Hypothalamus (tissue), 51 donors: ENCODE results near the gene KLHL21.
A peak's percentile ranks its signal among the peaks of the same experiment; 100 is the strongest.

Experiments used
- DNase-seq, 51 donors: peaks; one replicate each; lab custom pipeline; 2025; lab: John Stamatoyannopoulos, UW

KLHL21 gene

DNA sequence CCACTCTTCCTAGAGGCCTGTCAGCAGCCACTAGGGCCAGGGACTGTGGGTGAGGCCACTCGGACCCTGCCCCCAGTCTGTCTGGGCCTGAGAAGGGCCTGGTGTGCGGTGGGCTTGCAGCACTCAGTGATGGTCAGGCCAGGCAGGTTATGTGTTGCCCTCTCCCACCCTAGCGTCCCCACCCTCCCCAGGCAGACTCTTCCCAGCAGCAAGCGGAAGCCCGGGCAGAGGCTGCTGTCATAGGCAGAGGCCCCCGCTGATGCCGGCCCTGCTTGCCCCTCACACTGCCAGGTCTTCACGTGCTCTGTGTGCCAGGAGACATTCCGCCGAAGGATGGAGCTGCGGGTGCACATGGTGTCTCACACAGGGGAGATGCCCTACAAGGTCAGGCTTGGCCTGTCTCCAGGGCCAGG is 16.3 kb downstream of the KLHL21 start:
- no peak for DNase-seq

DNA sequence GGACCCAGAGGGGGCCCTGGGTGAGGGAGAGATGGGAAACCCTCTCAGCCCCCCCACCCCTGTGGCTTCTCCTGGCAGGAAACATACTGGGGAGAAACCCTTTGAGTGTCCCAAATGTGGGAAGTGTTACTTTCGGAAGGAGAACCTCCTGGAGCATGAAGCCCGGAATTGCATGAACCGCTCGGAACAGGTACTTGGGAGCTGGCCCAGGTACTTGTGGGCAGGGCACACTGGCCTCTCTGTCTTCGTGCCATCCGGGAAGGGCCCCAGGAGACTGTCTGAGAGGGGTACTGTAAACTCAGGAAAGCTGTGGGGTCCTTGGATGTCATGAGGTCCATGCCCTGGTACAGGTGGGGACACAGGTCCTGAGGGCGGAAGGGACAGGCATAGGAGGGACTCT is 16.8 kb downstream of the KLHL21 start:
- no peak for DNase-seq

DNA sequence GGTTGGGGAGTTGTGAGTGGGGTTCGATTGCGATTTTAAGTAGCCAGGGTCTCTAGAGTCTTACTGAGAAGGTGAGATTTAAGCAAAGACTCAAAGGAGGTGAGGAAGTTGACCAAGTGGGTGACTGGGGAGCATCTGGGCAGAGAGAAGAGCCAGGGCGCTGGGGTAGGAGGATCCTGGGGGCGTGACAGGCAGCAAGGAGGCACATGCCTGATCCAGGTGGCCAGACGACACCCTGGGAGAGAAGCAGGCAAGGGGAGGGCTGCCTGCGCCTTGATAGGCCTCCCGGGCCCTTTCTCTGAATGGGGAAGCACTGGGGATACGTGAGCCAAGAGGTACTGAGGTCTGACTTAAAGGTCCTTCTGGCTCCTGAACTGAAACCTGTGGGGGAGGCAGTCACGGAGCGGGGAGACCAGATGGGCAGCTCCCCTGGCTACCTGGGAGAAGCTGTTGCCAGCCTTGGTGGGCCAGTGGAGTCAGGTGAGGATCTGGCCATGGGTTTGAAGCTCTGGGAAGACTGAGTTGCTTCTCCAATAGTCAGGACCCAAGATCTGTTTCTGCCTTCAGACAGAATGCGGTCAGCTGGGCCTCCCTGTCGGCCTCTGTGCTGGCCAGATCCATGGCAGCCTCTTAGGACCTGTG is 17.5 kb downstream of the KLHL21 start:
- DNase-seq: no peak

DNA sequence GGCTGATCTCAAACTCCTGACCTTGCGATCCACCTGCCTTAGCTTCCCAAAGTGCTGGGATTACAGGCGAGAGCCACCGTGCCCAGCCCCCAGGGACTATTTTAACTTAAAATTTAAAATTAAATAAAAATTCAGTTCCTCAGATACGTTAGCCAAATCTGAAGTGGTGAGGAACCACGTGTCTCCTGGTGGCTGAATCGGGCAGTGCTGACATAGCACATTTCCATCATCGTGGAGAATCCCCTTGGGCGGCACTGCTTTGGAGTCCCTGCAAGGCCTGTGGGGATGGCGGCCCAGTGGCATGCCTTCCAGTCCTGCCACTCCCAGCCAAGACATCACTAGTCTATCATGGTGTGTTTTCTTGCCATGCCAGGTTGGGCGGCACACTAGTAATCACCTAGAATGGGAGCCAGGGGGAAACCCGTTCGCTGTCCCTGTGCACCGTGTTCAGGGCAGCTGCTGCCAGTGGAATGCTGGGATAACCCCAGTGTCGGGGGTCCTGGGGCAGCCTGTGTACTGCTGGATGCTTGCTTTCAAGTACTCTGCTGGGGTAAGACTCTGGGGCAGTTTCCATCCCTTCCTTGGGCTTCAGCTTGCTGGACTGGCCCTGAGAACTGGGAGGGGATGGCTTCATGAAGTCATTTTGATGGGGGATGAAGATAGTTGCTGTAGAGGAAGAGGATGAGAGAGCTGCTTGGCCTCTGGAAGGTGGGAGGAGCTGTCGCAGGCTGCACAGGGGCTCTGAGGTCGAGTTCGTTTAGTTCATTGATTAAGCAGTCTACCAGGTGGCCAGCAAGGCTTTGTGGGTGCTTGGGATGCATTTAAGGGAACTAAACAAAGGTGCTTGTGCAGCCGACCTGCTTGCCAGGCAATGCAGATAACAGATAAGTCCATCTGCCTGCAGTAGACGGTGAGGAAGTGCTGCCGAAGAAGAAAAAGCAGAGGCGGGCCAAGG is 18.3 kb downstream of the KLHL21 start:
- DNase-seq: no peak

DNA sequence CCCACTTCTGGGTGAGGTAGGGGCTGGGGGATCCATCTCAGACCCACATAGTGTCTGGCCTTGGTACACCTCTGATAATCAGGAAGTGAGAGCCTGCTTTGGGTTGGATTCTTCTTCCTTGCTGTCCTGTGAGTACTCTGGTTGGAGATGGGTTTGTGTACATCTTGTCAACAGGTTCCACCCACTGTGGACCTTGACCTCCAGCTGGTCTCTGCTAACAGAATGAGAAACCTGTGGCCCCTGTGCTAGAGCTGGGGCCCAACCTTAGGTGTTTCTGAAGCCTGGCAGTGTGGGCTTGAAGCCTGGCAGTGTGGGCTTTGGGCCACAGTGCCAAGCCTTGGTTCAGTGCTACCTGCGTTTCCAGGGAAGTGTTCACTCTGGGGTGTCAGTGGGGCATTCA is 20.3 kb downstream of the KLHL21 start:
- DNase-seq: no peak

DNA sequence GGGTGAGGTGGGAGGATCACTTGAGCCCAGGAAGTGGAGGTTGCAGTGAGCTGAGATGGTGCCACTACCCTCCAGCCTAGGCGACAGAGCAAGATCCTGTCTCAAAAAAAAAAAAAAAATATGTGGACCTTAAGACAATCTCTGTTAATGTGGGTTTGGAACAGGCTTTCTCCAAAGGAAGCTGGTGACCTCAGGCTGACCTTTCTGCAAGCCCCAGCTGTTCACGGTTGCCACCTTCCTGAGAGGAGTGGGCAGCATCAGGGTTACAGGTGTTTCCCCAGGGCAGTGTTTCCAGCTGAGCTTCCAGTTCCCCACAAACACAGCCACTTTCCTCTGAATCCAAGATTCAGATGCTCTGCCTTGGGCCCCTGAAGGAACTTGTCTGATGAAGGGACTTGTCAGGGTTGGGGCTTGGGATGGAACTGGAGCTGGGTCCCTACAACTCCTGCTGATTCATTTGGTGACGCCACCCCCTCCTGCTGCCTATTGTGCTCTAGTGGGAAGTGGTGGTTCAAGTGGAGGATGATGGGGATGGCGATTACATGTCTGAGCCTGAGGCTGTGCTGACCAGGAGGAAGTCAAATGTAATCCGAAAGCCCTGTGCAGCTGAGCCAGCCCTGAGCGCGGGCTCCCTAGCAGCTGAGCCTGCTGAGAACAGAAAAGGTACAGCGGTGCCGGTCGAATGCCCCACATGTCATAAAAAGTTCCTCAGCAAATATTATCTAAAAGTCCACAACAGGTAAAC is 20.9 kb downstream of the KLHL21 start:
- DNase-seq: peak in 2 of 51 donors; percentile 19 to 31

DNA sequence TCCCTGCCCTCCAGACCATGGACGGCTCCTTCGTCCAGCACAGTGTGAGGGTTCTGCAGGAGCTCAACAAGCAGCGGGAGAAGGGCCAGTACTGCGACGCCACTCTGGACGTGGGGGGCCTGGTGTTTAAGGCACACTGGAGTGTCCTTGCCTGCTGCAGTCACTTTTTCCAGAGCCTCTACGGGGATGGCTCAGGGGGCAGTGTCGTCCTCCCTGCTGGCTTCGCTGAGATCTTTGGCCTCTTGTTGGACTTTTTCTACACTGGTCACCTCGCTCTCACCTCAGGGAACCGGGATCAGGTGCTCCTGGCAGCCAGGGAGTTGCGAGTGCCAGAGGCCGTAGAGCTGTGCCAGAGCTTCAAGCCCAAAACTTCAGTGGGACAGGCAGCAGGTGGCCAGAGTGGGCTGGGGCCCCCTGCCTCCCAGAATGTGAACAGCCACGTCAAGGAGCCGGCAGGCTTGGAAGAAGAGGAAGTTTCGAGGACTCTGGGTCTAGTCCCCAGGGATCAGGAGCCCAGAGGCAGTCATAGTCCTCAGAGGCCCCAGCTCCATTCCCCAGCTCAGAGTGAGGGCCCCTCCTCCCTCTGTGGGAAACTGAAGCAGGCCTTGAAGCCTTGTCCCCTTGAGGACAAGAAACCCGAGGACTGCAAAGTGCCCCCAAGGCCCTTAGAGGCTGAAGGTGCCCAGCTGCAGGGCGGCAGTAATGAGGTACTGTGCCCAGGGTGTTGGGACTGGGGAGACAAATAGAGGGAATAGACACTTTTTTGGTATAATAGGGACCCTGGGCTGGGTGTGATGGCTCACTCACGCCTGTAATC is 21.9 kb downstream of the KLHL21 start:
- no peak for DNase-seq

DNA sequence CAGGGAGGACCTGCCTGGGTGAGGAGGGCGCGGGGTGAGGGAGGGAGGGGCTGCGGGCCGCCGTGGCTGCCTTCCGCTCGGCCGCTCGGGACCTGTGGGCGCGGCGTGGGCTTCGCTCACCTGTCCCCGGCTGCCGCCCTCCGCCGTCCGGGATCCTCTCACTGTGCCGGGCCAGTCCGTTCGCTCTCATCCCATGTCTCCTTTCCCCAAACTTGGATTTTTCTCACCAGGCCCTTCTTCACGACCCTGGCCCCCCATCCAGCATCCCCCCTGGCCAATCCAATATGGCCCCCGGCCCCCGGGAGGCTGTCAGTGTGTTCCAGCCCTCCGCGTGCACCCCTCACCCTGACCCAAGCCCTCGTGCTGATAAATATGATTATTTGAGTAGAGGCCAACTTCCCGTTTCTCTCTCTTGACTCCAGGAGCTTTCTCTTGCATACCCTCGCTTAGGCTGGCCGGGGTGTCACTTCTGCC is 22.5 kb downstream of the KLHL21 start:
- DNase-seq: no peak

DNA sequence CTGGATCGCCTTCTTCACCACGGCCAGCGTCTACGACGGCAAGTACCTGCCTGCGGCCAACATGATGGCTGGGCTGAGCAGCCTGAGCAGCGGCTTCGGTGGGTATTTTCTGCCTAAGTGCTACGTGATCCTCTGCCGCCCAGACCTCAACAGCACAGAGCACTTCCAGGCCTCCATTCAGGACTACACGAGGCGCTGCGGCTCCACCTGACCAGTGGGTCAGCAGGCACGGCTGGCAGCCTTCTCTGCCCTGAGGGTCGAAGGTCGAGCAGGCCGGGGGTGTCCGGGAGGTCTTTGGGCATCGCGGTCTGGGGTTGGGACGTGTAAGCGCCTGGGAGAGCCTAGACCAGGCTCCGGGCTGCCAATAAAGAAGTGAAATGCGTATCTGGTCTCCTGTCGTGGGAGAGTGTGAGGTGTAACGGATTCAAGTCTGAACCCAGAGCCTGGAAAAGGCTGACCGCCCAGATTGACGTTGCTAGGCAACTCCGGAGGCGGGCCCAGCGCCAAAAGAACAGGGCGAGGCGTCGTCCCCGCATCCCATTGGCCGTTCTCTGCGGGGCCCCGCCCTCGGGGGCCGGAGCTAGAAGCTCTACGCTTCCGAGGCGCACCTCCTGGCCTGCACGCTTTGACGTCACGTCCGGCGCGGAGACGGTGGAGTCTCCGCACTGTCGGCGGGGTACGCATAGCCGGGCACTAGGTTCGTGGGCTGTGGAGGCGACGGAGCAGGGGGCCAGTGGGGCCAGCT is 23.1 kb downstream of the KLHL21 start, which contains the start of gene ZBTB48:
Gene ZBTB48, plus strand, starts transcription at position 621 of the 745 bp plus-strand sequence. CDS start 616 bp downstream, outside the sequence.
- peak; percentile 57 to 100 (median 98) for DNase-seq

DNA sequence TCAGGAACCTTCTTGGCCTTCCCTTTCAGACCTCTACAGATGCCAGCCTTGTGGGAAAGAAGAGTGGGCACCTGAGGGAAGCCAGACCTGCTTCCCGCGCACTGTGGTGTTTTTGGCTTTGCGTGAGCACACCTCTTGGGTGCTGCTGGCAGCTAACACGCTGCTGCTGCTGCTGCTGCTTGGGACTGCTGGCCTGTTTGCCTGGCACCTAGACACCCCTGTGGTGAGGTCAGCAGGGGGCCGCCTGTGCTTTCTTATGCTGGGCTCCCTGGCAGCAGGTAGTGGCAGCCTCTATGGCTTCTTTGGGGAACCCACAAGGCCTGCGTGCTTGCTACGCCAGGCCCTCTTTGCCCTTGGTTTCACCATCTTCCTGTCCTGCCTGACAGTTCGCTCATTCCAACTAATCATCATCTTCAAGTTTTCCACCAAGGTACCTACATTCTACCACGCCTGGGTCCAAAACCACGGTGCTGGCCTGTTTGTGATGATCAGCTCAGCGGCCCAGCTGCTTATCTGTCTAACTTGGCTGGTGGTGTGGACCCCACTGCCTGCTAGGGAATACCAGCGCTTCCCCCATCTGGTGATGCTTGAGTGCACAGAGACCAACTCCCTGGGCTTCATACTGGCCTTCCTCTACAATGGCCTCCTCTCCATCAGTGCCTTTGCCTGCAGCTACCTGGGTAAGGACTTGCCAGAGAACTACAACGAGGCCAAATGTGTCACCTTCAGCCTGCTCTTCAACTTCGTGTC is 23.9 kb downstream of the KLHL21 start:
- DNase-seq: peak in 1 of 51 donors; percentile 53

DNA sequence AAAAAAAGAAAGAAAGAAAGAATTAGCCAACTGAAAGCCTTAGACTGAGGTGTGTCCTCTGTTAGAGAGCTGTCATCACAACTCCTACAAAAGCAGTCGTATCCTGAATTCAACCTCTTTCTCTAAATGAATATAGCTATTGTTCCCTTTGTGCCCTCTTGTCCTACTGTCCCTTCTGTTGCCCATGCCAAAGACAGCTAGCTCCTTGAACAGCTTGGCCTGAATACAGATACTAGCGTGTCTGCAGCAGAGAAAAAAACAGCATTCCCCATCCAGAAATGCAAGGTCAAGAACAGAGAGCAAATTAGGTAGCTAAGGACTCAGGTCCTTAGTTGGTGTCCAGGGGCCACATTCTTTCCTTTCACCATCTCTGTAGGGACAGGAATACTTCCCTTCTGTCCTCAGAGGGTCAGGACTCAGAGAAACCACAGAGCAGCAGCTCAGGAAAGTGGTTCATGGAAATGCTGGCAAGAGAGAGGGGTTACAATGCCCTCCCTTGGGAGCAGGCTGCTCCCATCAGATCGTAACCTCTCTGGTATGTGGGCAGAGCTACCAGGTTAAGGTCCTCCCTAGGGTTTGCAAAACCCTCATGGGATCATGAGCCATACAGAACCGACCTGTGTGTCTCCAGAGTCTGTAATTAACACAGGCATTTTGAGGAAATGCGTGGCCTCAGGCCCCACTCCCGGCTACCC is 24.7 kb downstream of the KLHL21 start:
- DNase-seq: peak in 4 of 51 donors; percentile 11 to 44 (median 24)

DNA sequence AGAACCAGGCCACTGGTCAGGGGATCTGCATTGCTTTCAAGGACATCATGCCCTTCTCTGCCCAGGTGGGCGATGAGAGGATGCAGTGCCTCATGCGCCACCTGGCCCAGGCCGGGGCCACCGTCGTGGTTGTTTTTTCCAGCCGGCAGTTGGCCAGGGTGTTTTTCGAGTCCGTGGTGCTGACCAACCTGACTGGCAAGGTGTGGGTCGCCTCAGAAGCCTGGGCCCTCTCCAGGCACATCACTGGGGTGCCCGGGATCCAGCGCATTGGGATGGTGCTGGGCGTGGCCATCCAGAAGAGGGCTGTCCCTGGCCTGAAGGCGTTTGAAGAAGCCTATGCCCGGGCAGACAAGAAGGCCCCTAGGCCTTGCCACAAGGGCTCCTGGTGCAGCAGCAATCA is 27.9 kb downstream of the KLHL21 start:
- no peak for DNase-seq

DNA sequence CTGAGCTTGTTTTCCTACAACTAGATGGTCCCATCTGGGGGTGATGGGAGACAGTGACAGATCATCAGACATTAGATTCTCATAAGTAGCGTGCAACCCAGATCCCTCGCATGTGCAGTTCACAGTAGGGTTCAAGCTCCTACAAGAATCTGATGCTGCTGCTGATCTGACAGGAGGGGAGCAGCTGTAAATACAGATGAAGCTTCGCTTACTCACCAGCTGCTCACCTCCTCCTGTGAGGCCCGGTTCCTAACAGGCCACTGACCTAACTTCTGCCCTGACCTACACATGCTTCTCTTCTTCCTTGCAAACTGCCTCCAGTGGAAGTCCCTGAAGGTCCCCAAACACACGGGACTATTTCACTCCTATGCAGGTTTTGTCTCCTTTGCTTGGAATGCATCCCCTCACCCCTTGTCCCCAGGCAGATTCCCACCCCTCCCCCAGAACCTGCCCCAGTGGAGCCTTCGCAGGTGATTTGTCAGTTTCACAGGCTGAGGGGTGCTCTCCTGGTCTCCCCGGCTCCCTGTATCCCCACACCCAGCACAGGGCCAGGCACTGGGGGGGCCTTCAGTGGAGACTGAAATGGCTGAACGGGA is 28.5 kb downstream of the KLHL21 start:
- no peak for DNase-seq

DNA sequence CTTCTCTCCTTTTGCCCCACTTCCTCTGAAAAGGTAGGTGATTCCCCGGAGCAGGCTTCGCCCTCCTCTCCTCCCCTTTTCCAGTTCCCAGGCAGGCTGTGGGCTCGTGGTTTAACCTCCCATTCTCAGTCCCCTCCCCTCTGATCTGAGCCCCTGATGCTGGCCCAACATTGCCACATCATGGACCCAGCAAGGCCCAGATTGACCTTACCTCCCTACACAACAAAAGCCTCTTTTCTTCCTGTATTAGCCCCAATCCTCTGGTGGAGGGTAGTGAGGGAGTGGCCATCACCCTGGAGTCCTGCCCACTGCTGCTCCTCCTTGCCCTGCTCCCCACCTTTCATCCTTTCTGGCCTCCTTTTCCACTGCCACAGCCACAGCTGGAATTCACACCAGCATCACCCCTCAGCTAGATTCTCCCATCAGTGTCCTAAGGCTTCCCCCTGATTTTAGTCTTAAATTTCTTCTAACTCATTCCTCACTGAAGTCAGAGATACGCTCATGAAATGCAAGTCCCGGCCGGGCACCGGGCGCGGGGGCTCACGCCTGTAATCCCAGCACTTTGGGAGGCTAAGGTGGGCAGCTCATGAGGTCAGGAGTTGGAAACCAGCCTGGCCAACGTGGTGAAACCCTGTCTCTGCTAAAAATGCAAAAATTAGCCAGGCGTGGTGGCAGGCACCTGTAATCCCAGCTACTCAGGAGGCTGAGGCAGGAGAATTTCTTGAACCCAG is 29.9 kb downstream of the KLHL21 start:
- DNase-seq: no peak

DNA sequence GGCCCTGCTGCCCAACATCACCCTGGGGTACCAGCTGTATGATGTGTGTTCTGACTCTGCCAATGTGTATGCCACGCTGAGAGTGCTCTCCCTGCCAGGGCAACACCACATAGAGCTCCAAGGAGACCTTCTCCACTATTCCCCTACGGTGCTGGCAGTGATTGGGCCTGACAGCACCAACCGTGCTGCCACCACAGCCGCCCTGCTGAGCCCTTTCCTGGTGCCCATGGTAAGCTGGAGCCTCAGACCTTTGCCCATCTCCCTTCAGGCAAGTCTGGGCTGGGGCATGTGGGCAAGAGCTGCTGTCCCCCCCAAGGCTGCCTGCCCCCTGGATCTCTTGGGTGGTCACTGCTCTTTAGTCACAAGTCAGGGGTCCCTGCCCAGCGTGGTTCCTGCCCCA is 31.7 kb downstream of the KLHL21 start:
- DNase-seq: no peak

DNA sequence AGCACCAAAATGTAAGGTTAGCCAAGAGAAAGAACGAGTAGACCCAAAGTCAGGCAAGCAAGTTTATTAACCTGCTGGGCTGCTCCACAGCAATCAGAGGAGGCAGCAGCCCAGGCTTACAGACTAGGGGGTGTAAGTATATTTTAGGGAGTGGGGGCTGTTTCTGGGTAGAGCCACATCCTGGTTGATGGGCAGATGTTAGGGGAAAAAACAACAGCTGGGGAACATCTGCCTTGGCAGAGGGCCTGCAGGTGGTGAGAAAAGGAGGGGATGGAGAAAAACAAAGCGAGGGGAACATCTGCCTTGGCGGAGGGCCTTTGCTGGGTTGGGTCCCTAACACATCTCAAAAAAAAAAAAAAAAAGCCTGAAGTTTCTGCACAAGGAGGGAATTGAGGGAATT is 32.6 kb downstream of the KLHL21 start:
- DNase-seq: no peak

DNA sequence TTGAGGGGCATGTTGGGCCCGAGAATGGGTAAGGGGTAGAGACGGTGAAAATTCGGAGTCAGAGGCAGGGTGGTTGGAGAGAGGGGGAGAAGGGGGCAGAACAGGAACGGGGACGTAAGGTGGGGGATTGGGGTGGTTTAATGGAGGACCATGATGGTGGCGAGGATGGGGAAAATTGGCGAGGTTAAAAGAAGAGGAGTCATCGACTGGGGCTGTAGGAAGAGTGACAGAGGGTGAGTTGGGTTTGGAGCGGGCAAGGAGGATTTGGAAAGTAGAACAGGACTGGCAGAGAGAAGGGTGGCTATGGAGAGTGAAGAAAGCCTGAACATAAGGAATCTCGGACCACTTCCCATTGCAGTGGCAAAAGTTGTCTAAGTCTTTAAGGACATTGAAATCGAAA is 33.6 kb downstream of the KLHL21 start:
- DNase-seq: no peak
